ENCODE data around the gene FAM193A.

GRCh38 chr4:2689825-2690700, 153.6 kb downstream of the FAM193A start:
- TF ChIP-seq POLR2A (IDR thresholded peaks at IDR 0.05) (no peak), CTCF (IDR thresholded peaks at IDR 0.05) (no peak), EP300 (IDR thresholded peaks at IDR 0.05; ENCODE audit: low read depth) (no peak), POLR2AphosphoS5 (IDR thresholded peaks at IDR 0.05) (no peak)

Data from transverse colon (tissue), 4 donors.